Suprapubic skin (tissue), 4 donors: ENCODE data around the gene DSG3.

Experiments
- CTCF ChIP-seq, 2 donors: fragments of 200-600 bp in 1 of 2; fragments of 450-650 bp in 1 of 2; sonication (generic) in 1 of 2; IDR thresholded peaks; one replicate each; pipeline ENCODE4 v1.5.1; 2016 to 2019; ENCODE audit warnings: antibody characterized with exemption in 2 of 2, mild to moderate bottlenecking in 1 of 2, moderate library complexity in 1 of 2
- EP300 ChIP-seq: sonication (generic); formaldehyde crosslinking; IDR thresholded peaks from one replicate; pipeline ENCODE4 v1.6.1; 2017; ENCODE audit warnings: antibody characterized with exemption
- POLR2A ChIP-seq, 2 donors: fragments of 450-650 bp; IDR thresholded peaks; one replicate each; pipeline ENCODE4 v1.6.1; 2017; ENCODE audit warnings: antibody characterized with exemption in 2 of 2, mild to moderate bottlenecking in 2 of 2, moderate library complexity in 2 of 2
- POLR2AphosphoS5 ChIP-seq, 3 donors: sonication (generic); formaldehyde crosslinking; IDR thresholded peaks; one replicate each; pipeline ENCODE4 v1.6.1; 2017; ENCODE audit warnings: antibody characterized with exemption in 3 of 3

DNA sequence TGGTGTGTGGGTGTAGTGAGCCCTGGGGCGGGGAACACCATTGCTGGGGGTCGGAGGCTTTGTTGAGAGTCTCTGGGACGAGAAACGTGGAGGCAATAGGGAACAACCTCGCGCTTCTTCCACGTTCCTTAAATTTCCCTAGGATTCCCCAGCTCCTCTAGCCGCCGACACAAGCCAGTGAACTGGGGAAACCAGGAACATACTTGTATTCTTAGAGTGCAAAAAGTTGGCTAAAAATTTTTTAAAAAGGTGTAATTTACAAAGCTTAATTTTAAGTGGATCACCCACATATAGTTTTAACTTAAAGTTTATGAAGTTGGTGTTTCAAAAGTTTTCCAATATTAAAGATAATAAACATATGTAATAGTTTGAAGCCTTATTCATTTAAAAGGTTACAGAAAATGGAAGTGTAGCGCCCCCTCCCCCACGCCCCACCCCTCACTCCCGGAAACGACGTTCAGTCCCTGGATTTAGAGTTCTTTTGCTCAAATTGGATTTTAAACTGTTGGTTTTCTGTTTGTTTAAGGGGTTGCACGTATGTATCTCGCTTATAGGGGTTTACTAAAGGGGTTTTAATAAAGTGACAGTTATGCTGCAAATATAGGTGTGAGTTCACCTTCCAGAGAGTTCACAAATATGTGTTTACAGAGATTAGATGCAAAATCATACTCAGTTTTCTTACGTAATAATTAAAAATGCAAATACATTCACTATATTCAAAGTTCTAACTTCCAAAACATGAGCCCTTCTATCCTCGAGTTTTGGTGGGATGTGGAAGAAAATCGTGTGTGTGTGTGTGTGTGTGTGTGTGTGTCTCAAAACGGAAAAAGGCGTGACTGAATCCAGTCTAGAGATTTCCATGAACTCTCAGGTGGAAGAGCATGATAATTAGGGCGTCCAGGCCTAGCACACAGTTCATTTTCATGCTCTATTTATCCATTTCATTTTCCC, 51.3 kb downstream of the DSG3 start:
- no peak for TF ChIP-seq POLR2A (IDR thresholded peaks at IDR 0.05)
- TF ChIP-seq CTCF (IDR thresholded peaks at IDR 0.05): no peak
- TF ChIP-seq POLR2AphosphoS5 (IDR thresholded peaks at IDR 0.05): no peak
- TF ChIP-seq EP300: no peak
